A549 treated with Hydrocortisone at 1 μM for 4 hours (cell line): Measurements from ENCODE around the gene MAP3K21. TPM values are rescaled to one million over a fixed set of nuclear protein-coding genes. Genes with fewer than 3 reads are reported as not detected.

Experiments
- total RNA-seq: library from RNA; stranded (reverse); fragments of 200-300 nt; extraction: Qiagen RNA extraction; gene quantifications from 5 replicates; pipeline ENCODE4 v1.2.3, GENCODE V29; 2022

The MAP3K21 gene
- total RNA-seq: 6.8 to 10.2 TPM (median 8.3 TPM) in 5 replicates

DNA sequence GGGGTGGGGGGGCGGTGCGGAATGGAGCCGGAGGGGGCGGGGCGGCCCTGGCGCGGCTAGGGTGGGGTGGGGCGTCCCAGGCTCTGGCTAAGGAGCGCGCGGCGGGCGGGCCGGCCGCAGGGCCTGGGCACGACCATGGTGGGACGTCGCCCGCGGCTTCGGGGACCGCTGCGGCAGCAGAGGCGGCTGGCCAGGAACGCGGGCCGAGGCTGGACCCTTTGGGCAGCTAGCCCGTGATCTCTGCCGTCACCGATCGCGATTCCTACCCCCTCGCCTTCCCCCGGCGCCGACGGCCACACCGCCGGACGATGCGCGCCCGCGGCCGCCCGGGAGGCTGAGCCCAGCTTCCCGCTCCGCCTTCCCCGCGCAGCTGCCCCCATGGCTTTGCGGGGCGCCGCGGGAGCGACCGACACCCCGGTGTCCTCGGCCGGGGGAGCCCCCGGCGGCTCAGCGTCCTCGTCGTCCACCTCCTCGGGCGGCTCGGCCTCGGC is at the start of gene MAP3K21:
TSS of gene MAP3K21 (plus strand) at position 74 of the 491 bp plus-strand sequence. CDS start at position 379, 305 bp downstream.

DNA sequence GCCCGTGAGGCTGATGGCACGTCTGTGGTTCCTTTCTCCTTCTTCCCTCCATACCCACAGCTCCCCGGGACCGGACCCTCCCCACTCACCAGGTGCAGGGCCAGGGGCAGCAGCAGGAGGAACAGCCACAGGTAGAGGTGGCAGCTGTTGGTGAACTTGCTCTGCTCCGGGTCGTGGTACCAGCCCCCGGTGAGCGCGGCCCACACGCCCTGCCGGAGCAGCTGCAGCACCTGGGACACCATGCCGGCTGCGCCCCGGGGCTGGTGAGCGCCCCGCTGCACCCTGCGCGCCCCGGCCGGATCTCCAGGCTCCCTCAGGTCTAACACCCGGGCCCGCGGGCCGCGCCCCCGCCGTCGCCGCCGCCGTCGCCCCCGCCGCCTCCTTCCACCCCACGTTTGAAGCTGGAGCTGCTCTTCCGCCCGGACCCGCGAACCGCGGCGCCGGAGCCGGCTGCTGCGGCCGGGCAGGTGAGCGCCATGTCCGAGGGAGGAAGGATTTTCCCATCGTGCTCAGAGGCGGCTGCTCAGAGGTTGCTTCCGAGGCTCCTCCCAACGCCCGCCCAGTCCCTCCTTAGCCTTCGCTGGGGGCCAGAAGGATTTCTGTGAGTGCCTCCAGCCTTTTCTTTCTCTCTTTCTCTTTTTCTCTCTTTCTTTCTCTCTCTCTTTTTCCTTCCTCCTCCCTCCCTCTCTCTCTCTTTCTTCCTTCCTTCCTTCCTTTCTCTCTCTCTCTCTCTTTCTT is 32.1 kb upstream of the MAP3K21 start, which contains the start of gene PCNX2:
TSS of gene PCNX2 (minus strand) at position 489 of the 738 bp plus-strand sequence. CDS start at position 242, 247 bp downstream.

Other genes starting within 250 kb of the MAP3K21 start
- 7.8 to 9.1 TPM (median 9.0 TPM) in 5 replicates for gene PCNX2, start 32.0 kb upstream of the MAP3K21 start, total RNA-seq